HepG2 (cell line): Measurements from ENCODE around the gene PAQR6. TPM values are rescaled to one million over a fixed set of nuclear protein-coding genes. Genes with fewer than 3 reads are reported as not detected.

Experiments
- ASH2L ChIP-seq: fragments of 300-600, 200-600 bp; sonication (generic); IDR thresholded peaks from 2 replicates; pipeline ENCODE4 v1.7.0; 2017; ENCODE audit warnings: low read depth, mild to moderate bottlenecking, moderate library complexity, mixed read lengths, low read length; ENCODE audit not compliant: insufficient read length
- FLYWCH1 ChIP-seq: sonication (generic); formaldehyde crosslinking; IDR thresholded peaks from 2 replicates; pipeline ENCODE4 v1.8.1; 2023; ENCODE audit warnings: mild to moderate bottlenecking, missing genetic modification reagents
- GATAD2A ChIP-seq: IDR thresholded peaks from 2 replicates; pipeline ENCODE4 v1.6.1; 2016
- GTF2F1 ChIP-seq: fragments of 150-350 bp; IDR thresholded peaks from 2 replicates; pipeline ENCODE4 v1.6.1; 2014; ENCODE audit warnings: low read length
- GTF3A ChIP-seq: sonication (generic); formaldehyde crosslinking; conservative IDR thresholded peaks from 2 replicates; pipeline ENCODE4 v1.4.0; 2020; ENCODE audit warnings: mild to moderate bottlenecking, missing genetic modification reagents
- HDAC6 ChIP-seq: fragments of 200-600 bp; sonication (generic); IDR thresholded peaks from 2 replicates; pipeline ENCODE4 v1.7.0; 2017; ENCODE audit warnings: mild to moderate bottlenecking, antibody characterized with exemption, low read length, low read depth
- MTA3 ChIP-seq: sonication (generic); formaldehyde crosslinking; IDR thresholded peaks from 2 replicates; pipeline ENCODE4 v1.4.0; 2020; ENCODE audit warnings: missing genetic modification reagents
- NCOA2 ChIP-seq: sonication (generic); formaldehyde crosslinking; IDR thresholded peaks from 2 replicates; pipeline ENCODE4 v1.8.0; 2022; ENCODE audit warnings: inconsistent platforms
- NR2F1 ChIP-seq, 2 experiments: fragments of 450-650 bp in 1 of 2; formaldehyde crosslinking in 1 of 2; IDR thresholded peaks; 2 replicates each; pipeline versions ENCODE4 v1.5.0 to v1.6.1; 2016 to 2020; ENCODE audit warnings: mild to moderate bottlenecking in 1 of 2, missing compliant biosample characterization in 1 of 2, missing genetic modification reagents in 1 of 2, moderate library complexity in 1 of 2
- PRDM10 ChIP-seq: sonication (generic); formaldehyde crosslinking; IDR thresholded peaks from 2 replicates; pipeline ENCODE4 v1.4.0; 2020; ENCODE audit warnings: low read depth, missing genetic modification reagents
- PRDM4 ChIP-seq: sonication (generic); formaldehyde crosslinking; IDR thresholded peaks from 2 replicates; pipeline ENCODE4 v1.9.0; 2021; ENCODE audit warnings: missing genetic modification reagents, borderline replicate concordance
- SRSF4 ChIP-seq: fragments of 200-400 bp; formaldehyde crosslinking; IDR thresholded peaks from one replicate; pipeline ENCODE4 v1.6.1; 2018; ENCODE audit warnings: mild to moderate bottlenecking, low read depth, low read length, moderate library complexity; ENCODE audit not compliant: poor library complexity, severe bottlenecking
- TCF7L2 ChIP-seq: IDR thresholded peaks from 2 replicates; pipeline ENCODE4 v1.6.1; 2011; ENCODE audit warnings: mild to moderate bottlenecking, low read depth, low read length, moderate library complexity
- XRCC5 ChIP-seq: fragments of 200-400 bp; formaldehyde crosslinking; optimal IDR thresholded peaks from 2 replicates; pipeline ENCODE3; 2017; ENCODE audit warnings: mild to moderate bottlenecking, low read length
- YEATS2 ChIP-seq: sonication (generic); formaldehyde crosslinking; IDR thresholded peaks from 2 replicates; pipeline ENCODE4 v1.4.0; 2020; ENCODE audit warnings: missing genetic modification reagents, borderline replicate concordance
- ZNF501 ChIP-seq: sonication (generic); formaldehyde crosslinking; IDR thresholded peaks from 2 replicates; pipeline ENCODE4 v1.5.1; 2020; ENCODE audit warnings: mild to moderate bottlenecking, moderate library complexity, missing genetic modification reagents
- ZNF556 ChIP-seq: sonication (generic); formaldehyde crosslinking; IDR thresholded peaks from 2 replicates; pipeline ENCODE4 v1.4.0; 2020; ENCODE audit warnings: mild to moderate bottlenecking, missing genetic modification reagents, borderline replicate concordance
- ZNF740 ChIP-seq: sonication (generic); formaldehyde crosslinking; IDR thresholded peaks from 2 replicates; pipeline ENCODE4 v1.4.0; 2020; ENCODE audit warnings: missing genetic modification reagents
- ZNF749 ChIP-seq: sonication (generic); formaldehyde crosslinking; IDR thresholded peaks from 2 replicates; pipeline ENCODE4 v1.8.0; 2022; ENCODE audit warnings: mild to moderate bottlenecking, missing genetic modification reagents, moderate library complexity, borderline replicate concordance
- ZNF777 ChIP-seq: sonication (generic); formaldehyde crosslinking; IDR thresholded peaks from 2 replicates; pipeline ENCODE4 v1.4.0; 2020; ENCODE audit warnings: missing genetic modification reagents
- ZNF780A ChIP-seq: sonication (generic); formaldehyde crosslinking; IDR thresholded peaks from 2 replicates; pipeline ENCODE4 v1.8.0; 2022; ENCODE audit warnings: mild to moderate bottlenecking, missing genetic modification reagents, moderate library complexity
- ZNF816 ChIP-seq: sonication (generic); formaldehyde crosslinking; IDR thresholded peaks from 2 replicates; pipeline ENCODE4 v1.8.0; 2022; ENCODE audit warnings: missing genetic modification reagents, mild to moderate bottlenecking, borderline replicate concordance
- ZSCAN20 ChIP-seq: sonication (generic); formaldehyde crosslinking; IDR thresholded peaks from 2 replicates; pipeline ENCODE4 v1.4.0; 2020; ENCODE audit warnings: missing genetic modification reagents, mild to moderate bottlenecking, borderline replicate concordance
- polyA plus RNA-seq, 8 experiments: library from polyadenylated mRNA; depleted of rRNA in 3 of 8; stranded (reverse) in 7 of 8; unstranded in 1 of 8; fragments of >200 nt; fragmentation: Illumina TruSeq in 4 of 8; extraction: Trizol in 4 of 8; gene quantifications; 2 replicates each; pipeline versions ENCODE4 v1.2.1 to v1.2.3, GENCODE V29; 2011 to 2016; ENCODE audit warnings: low read depth in 4 of 8, missing spikeins in 1 of 8, mixed read lengths in 1 of 8; ENCODE audit not compliant: insufficient read depth in 1 of 8
- total RNA-seq, 5 experiments: library from RNA; depleted of rRNA; stranded (reverse); fragments of >200 nt; fragmentation: Illumina TruSeq; extraction: Trizol; gene quantifications; 2 replicates each; pipeline ENCODE4 v1.2.3, GENCODE V29; 2016; ENCODE audit warnings: low read depth in 1 of 5

The PAQR6 gene
- total and polyA plus RNA-seq, 2 of the 13 experiments (the other 11 are each of a cell fraction or from before 2014, with no cell fraction given) = 0.82 to 1.4 TPM

- TF ChIP-seq PRDM10 = 0 out of 2 replicates have a peak, but pooled peaks have one; percentile 53
- peak; percentile 53; the same call in 1 of the 2 replicates for TF ChIP-seq ZNF749 (CRISPR knock-in tag)
- TF ChIP-seq HDAC6 = no peak
- TF ChIP-seq MTA3 (CRISPR knock-in tag) = no peak
- no peak for TF ChIP-seq TCF7L2
- peak; percentile 71; the same call in 1 of the 2 replicates for TF ChIP-seq GTF3A
- peak; percentile 99 for TF ChIP-seq YEATS2 (CRISPR knock-in tag)
- TF ChIP-seq ASH2L = peak; percentile 87
- no peak for TF ChIP-seq SRSF4
- TF ChIP-seq NR2F1 (CRISPR knock-in tag; IDR thresholded peaks at IDR 0.05) = no peak
- peak; percentile 56 for TF ChIP-seq NCOA2 (CRISPR knock-in tag)
- TF ChIP-seq GTF2F1 = no peak; the same call in 1 of the 2 replicates
- TF ChIP-seq ZSCAN20 (CRISPR knock-in tag) = 0 out of 2 replicates have a peak, but pooled peaks have one; percentile 1
- peak; percentile 82 for TF ChIP-seq GATAD2A
- peak; percentile 87; the same call in 1 of the 2 replicates for TF ChIP-seq ZNF556 (CRISPR knock-in tag)
- TF ChIP-seq ZNF777 (CRISPR knock-in tag) = peak; percentile 31; the same call in 1 of the 2 replicates
- peak; percentile 98 for TF ChIP-seq ZNF501 (CRISPR knock-in tag)
- TF ChIP-seq ZNF780A (CRISPR knock-in tag) = no peak
- TF ChIP-seq ZNF816 (CRISPR knock-in tag) = 0 out of 2 replicates have a peak, but pooled peaks have one; percentile 45
- no peak for TF ChIP-seq FLYWCH1 (CRISPR knock-in tag)
- TF ChIP-seq PRDM4 (CRISPR knock-in tag) = no peak; the same call in 1 of the 2 replicates
- TF ChIP-seq XRCC5 = peak; percentile 29
- no peak for TF ChIP-seq ZNF740 (CRISPR knock-in tag)
Measured at GRCh38 chr1:156282479-156283222, 34.8 kb upstream of the PAQR6 start, which contains the start of gene SMG5 (continued).
